ENCODE data around the gene DSCAM.

GRCh38 chr21:40255518-40256444, 591.2 kb downstream of the DSCAM start:
- TF ChIP-seq CTCF (IDR thresholded peaks at IDR 0.05): no peak
- no peak for TF ChIP-seq EZH2 (IDR thresholded peaks at IDR 0.05; ENCODE audit: borderline replicate concordance, insufficient read depth, low read depth, low read length, poor library complexity, severe bottlenecking)
